Endodermal cell (in vitro differentiated cells): ENCODE results near the gene NT5DC1. TPM values are rescaled to one million over a fixed set of nuclear protein-coding genes. Genes with fewer than 3 reads are reported as not detected.

Experiments used
- DNase-seq: peaks from one replicate; pipeline ENCODE4 v3.0.0-alpha.2; 2017
- H3K27ac ChIP-seq: 2 replicates; pipeline ENCODE4 v1.5.1; 2013; ENCODE audit warnings: mild to moderate bottlenecking, low read depth, low read length, moderate library complexity
- H3K27me3 ChIP-seq: 2 replicates; pipeline ENCODE4 v1.6.1; 2013; ENCODE audit warnings: mild to moderate bottlenecking, low read length, moderate library complexity; ENCODE audit not compliant: insufficient read depth, control insufficient read depth, poor library complexity, severe bottlenecking
- H3K36me3 ChIP-seq: 2 replicates; pipeline ENCODE4 v1.7.0; 2013; ENCODE audit warnings: mild to moderate bottlenecking, low read length, moderate library complexity; ENCODE audit not compliant: control insufficient read depth, insufficient read depth
- H3K4me1 ChIP-seq: one replicate; pipeline ENCODE4 v1.7.0; 2013; ENCODE audit warnings: low read length; ENCODE audit not compliant: control insufficient read depth, insufficient read depth
- H3K4me3 ChIP-seq: 2 replicates; pipeline ENCODE4 v1.5.1; 2013; ENCODE audit warnings: mild to moderate bottlenecking, low read length, moderate library complexity
- H3K9ac ChIP-seq: 2 replicates; pipeline ENCODE4 v1.6.1; 2013; ENCODE audit warnings: mild to moderate bottlenecking, low read length, moderate library complexity; ENCODE audit not compliant: poor library complexity, severe bottlenecking; ENCODE audit errors: extremely low read depth
- H3K9me3 ChIP-seq: 2 replicates; pipeline ENCODE4 v1.6.1; 2013; ENCODE audit warnings: mild to moderate bottlenecking, low read length, moderate library complexity; ENCODE audit not compliant: control insufficient read depth
- H3K27ac Mint-ChIP-seq: 2 replicates; pipeline ENCODE4 v1.8.0; 2020; ENCODE audit warnings: mixed read lengths
- H3K27me3 Mint-ChIP-seq: 2 replicates; pipeline ENCODE4 v1.8.0; 2021; ENCODE audit warnings: mild to moderate bottlenecking, mixed read lengths; ENCODE audit not compliant: insufficient read depth
- H3K36me3 Mint-ChIP-seq: 2 replicates; pipeline ENCODE4 v1.8.0; 2020; ENCODE audit warnings: low read depth, mixed read lengths
- H3K4me1 Mint-ChIP-seq: 2 replicates; pipeline ENCODE4 v1.8.0; 2020; ENCODE audit warnings: mixed read lengths
- H3K4me3 Mint-ChIP-seq: 2 replicates; pipeline ENCODE4 v1.8.0; 2020; ENCODE audit warnings: mild to moderate bottlenecking, moderate library complexity, mixed read lengths
- H3K9me3 Mint-ChIP-seq: 2 replicates; pipeline ENCODE4 v1.8.0; 2020; ENCODE audit warnings: mild to moderate bottlenecking, mixed read lengths
- WGBS, 2 experiments: methylation state at CpG; one replicate each; pipeline versions ENCODE4 v1.1.5 to v1.1.7; 2013; ENCODE audit warnings: missing lambda C conversion rate in 2 of 2, mixed read lengths in 1 of 2; ENCODE audit not compliant: insufficient coverage in 1 of 2, insufficient read length in 1 of 2; 5-methylcytosine and 5-hydroxymethylcytosine counted together
- total RNA-seq, 2 donors: library from RNA; stranded (reverse); fragmentation: NEBNext Ultra II Directional in 1 of 2; extraction: Animal tissue kit (Norgen Biotek cat#: 25700) in 1 of 2; gene quantifications; 2 replicates in 1 of 2; 3 replicates in 1 of 2; pipeline ENCODE4 v1.2.1, GENCODE V29; 2021
- TF ChIP-seq, protein P1 (sequence below): fragments of 200-600 bp; sonication (generic); conservative IDR thresholded peaks from 2 replicates; pipeline ENCODE4 v1.5.0; 2021; ENCODE audit warnings: antibody characterized with exemption, mild to moderate bottlenecking

NT5DC1 gene
- total RNA-seq, 2 donors from 2014 or later, result 83.0 to 136 TPM

GRCh38 chr6:116099036-116099435 is 1.6 kb upstream of the NT5DC1 start:
- no peak overlapping the region for H3K27ac Mint-ChIP-seq
- peaks cover 20% of the 10 kb centered on the region for H3K36me3 Mint-ChIP-seq
- no peak overlapping the region for H3K9ac ChIP-seq
- no peaks in the 10 kb centered on the region for H3K27me3 Mint-ChIP-seq
- no peaks in the 10 kb centered on the region for H3K27me3 ChIP-seq
- WGBS, 2 experiments, result 67% methylated on average over 1 of the region's 1 CpG; no CpG with 5 or more reads in 1 of the 2 experiments
- no peak for DNase-seq
- peaks cover 24% of the 10 kb centered on the region for H3K9me3 Mint-ChIP-seq
- peaks cover 28% of the 10 kb centered on the region for H3K9me3 ChIP-seq
- no peak overlapping the region for H3K27ac ChIP-seq
- H3K4me3 ChIP-seq, result peak overlapping the region; percentile 86
- peaks cover 18% of the 10 kb centered on the region for H3K4me1 ChIP-seq
- TF ChIP-seq, protein P1, sequence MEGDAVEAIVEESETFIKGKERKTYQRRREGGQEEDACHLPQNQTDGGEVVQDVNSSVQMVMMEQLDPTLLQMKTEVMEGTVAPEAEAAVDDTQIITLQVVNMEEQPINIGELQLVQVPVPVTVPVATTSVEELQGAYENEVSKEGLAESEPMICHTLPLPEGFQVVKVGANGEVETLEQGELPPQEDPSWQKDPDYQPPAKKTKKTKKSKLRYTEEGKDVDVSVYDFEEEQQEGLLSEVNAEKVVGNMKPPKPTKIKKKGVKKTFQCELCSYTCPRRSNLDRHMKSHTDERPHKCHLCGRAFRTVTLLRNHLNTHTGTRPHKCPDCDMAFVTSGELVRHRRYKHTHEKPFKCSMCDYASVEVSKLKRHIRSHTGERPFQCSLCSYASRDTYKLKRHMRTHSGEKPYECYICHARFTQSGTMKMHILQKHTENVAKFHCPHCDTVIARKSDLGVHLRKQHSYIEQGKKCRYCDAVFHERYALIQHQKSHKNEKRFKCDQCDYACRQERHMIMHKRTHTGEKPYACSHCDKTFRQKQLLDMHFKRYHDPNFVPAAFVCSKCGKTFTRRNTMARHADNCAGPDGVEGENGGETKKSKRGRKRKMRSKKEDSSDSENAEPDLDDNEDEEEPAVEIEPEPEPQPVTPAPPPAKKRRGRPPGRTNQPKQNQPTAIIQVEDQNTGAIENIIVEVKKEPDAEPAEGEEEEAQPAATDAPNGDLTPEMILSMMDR, result no peak
- H3K4me1 Mint-ChIP-seq, result peaks cover 39% of the 10 kb centered on the region
- peaks cover 17% of the 10 kb centered on the region for H3K36me3 ChIP-seq
- peak overlapping the region; percentile 75 for H3K4me3 Mint-ChIP-seq

- Histone ChIP-seq H3K9ac (peak overlapping the region; percentile 93), H3K4me1 (peaks cover 33% of the 10 kb centered on the region), H3K27me3 (no peaks in the 10 kb centered on the region), H3K4me3 (peak overlapping the region; percentile 86), H3K9me3 (peaks cover 6% of the 10 kb centered on the region), H3K27ac (peak overlapping the region; percentile 79), H3K36me3 (peaks cover 18% of the 10 kb centered on the region)
- no peaks in the 10 kb centered on the region for H3K27me3 Mint-ChIP-seq
- WGBS, 2 experiments, result 0 to 8% methylated on average over 6 to 12 of the region's 12 CpGs
- peak overlapping the region; percentile 75 for H3K4me3 Mint-ChIP-seq
- no peak for DNase-seq
- peaks cover 15% of the 10 kb centered on the region for H3K36me3 Mint-ChIP-seq
- H3K4me1 Mint-ChIP-seq, result peaks cover 61% of the 10 kb centered on the region
- peak overlapping the region; percentile 86 for H3K27ac Mint-ChIP-seq
- TF ChIP-seq, protein P1, result no peak
- H3K9me3 Mint-ChIP-seq, result peaks cover 5% of the 10 kb centered on the region
Observed at GRCh38 chr6:116101302-116101718, 657 bp downstream of the NT5DC1 start.

- H3K27me3 ChIP-seq, result no peaks in the 10 kb centered on the region
- H3K4me1 ChIP-seq, result peaks cover 33% of the 10 kb centered on the region
- H3K36me3 ChIP-seq, result peaks cover 13% of the 10 kb centered on the region
- peak overlapping the region; percentile 86 for H3K4me3 ChIP-seq
- DNase-seq, result no peak
- no peak overlapping the region for H3K27ac ChIP-seq
- Mint-ChIP-seq H3K27me3 (no peaks in the 10 kb centered on the region), H3K4me1 (peaks cover 63% of the 10 kb centered on the region), H3K9me3 (peaks cover under 1% of the 10 kb centered on the region), H3K4me3 (peak overlapping the region; percentile 75), H3K27ac (peak overlapping the region; percentile 86), H3K36me3 (peaks cover 10% of the 10 kb centered on the region)
- peak overlapping the region; percentile 93 for H3K9ac ChIP-seq
- TF ChIP-seq, protein P1, result no peak
- peaks cover under 1% of the 10 kb centered on the region for H3K9me3 ChIP-seq
- WGBS, 2 experiments, result 87 to 90% methylated on average over 2 of the region's 2 CpGs
Observed at GRCh38 chr6:116101790-116102189, 1.1 kb downstream of the NT5DC1 start.
